ENCODE measurements around the gene PSMC3IP.

The PSMC3IP gene

GRCh38 chr17:42537156-42537805 lies 40.2 kb downstream of the PSMC3IP start:
- no peak for DNase-seq

GRCh38 chr17:42536372-42537155 lies 41.0 kb downstream of the PSMC3IP start:
- DNase-seq: peak; percentile 67 to 70

GRCh38 chr17:42536048-42536371 lies 41.5 kb downstream of the PSMC3IP start, which contains the start of gene NAGLU:
Gene NAGLU, plus strand, starts transcription at chr17:42536241. Its CDS starts 32 bp downstream, at chr17:42536273.
- DNase-seq: peak; percentile 82

GRCh38 chr17:42535155-42536047 lies 42.1 kb downstream of the PSMC3IP start:
- DNase-seq: no peak

GRCh38 chr17:42531455-42532354 lies 45.8 kb downstream of the PSMC3IP start:
- peak; percentile 27 to 44 for DNase-seq

GRCh38 chr17:42530952-42531454 lies 46.5 kb downstream of the PSMC3IP start:
- DNase-seq: no peak

- DNase-seq: no peak
Measured at GRCh38 chr17:42529061-42529460, 48.5 kb downstream of the PSMC3IP start.

GRCh38 chr17:42527932-42528331 lies 49.6 kb downstream of the PSMC3IP start:
- no peak for DNase-seq

GRCh38 chr17:42526031-42526444 lies 51.5 kb downstream of the PSMC3IP start:
- no peak for DNase-seq

GRCh38 chr17:42525221-42525620 lies 52.3 kb downstream of the PSMC3IP start:
- DNase-seq: no peak

GRCh38 chr17:42522798-42523278 lies 54.7 kb downstream of the PSMC3IP start:
- no peak for DNase-seq
